ENCODE results near the gene CEP128.

DNA sequence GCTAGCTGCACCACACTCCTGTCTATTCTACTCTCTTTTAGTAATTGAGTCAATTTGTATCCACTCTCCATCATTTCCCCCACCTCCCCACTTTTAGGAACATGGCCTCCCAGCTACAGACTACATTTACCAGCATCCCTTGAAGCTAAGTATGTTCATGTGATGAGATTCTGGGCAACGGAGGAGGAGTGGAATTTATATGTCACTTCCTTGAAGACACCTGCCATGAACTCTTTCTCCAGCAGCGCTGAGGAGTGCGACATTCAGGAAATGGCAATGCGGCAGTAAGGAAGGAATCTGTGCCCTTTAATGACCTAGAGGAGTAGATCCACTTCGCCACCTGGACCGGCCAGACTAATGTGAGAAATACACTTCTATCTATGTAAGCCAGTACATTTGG, 486.5 kb downstream of the CEP128 start:
- TF ChIP-seq EZH2phosphoT487 (IDR thresholded peaks at IDR 0.05; ENCODE audit: unreplicated experiment) = no peak
- TF ChIP-seq, protein P1, sequence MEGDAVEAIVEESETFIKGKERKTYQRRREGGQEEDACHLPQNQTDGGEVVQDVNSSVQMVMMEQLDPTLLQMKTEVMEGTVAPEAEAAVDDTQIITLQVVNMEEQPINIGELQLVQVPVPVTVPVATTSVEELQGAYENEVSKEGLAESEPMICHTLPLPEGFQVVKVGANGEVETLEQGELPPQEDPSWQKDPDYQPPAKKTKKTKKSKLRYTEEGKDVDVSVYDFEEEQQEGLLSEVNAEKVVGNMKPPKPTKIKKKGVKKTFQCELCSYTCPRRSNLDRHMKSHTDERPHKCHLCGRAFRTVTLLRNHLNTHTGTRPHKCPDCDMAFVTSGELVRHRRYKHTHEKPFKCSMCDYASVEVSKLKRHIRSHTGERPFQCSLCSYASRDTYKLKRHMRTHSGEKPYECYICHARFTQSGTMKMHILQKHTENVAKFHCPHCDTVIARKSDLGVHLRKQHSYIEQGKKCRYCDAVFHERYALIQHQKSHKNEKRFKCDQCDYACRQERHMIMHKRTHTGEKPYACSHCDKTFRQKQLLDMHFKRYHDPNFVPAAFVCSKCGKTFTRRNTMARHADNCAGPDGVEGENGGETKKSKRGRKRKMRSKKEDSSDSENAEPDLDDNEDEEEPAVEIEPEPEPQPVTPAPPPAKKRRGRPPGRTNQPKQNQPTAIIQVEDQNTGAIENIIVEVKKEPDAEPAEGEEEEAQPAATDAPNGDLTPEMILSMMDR (conservative IDR thresholded peaks at IDR 0.05; ENCODE audit: low read depth in 2 of 2) = no peak
- no peak for TF ChIP-seq POLR2AphosphoS5 (IDR thresholded peaks at IDR 0.05; ENCODE audit: low read depth)
- TF ChIP-seq EZH2 (IDR thresholded peaks at IDR 0.05; ENCODE audit: low read depth, unreplicated experiment) = no peak
- TF ChIP-seq, protein P2, sequence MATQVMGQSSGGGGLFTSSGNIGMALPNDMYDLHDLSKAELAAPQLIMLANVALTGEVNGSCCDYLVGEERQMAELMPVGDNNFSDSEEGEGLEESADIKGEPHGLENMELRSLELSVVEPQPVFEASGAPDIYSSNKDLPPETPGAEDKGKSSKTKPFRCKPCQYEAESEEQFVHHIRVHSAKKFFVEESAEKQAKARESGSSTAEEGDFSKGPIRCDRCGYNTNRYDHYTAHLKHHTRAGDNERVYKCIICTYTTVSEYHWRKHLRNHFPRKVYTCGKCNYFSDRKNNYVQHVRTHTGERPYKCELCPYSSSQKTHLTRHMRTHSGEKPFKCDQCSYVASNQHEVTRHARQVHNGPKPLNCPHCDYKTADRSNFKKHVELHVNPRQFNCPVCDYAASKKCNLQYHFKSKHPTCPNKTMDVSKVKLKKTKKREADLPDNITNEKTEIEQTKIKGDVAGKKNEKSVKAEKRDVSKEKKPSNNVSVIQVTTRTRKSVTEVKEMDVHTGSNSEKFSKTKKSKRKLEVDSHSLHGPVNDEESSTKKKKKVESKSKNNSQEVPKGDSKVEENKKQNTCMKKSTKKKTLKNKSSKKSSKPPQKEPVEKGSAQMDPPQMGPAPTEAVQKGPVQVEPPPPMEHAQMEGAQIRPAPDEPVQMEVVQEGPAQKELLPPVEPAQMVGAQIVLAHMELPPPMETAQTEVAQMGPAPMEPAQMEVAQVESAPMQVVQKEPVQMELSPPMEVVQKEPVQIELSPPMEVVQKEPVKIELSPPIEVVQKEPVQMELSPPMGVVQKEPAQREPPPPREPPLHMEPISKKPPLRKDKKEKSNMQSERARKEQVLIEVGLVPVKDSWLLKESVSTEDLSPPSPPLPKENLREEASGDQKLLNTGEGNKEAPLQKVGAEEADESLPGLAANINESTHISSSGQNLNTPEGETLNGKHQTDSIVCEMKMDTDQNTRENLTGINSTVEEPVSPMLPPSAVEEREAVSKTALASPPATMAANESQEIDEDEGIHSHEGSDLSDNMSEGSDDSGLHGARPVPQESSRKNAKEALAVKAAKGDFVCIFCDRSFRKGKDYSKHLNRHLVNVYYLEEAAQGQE (IDR thresholded peaks at IDR 0.05; ENCODE audit: unreplicated experiment) = no peak
- TF ChIP-seq, protein P3, sequence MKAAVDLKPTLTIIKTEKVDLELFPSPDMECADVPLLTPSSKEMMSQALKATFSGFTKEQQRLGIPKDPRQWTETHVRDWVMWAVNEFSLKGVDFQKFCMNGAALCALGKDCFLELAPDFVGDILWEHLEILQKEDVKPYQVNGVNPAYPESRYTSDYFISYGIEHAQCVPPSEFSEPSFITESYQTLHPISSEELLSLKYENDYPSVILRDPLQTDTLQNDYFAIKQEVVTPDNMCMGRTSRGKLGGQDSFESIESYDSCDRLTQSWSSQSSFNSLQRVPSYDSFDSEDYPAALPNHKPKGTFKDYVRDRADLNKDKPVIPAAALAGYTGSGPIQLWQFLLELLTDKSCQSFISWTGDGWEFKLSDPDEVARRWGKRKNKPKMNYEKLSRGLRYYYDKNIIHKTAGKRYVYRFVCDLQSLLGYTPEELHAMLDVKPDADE (IDR thresholded peaks at IDR 0.05) = no peak
- no peak for TF ChIP-seq NANOG (IDR thresholded peaks at IDR 0.05; ENCODE audit: borderline replicate concordance)
- TF ChIP-seq CREB1 (CRISPR knock-in tag; IDR thresholded peaks at IDR 0.05; ENCODE audit: low read depth) = no peak
- no peak for TF ChIP-seq JUNB (IDR thresholded peaks at IDR 0.05; ENCODE audit: unreplicated experiment)
- no peak for TF ChIP-seq STAT1 (IDR thresholded peaks at IDR 0.05; ENCODE audit: unreplicated experiment)
- TF ChIP-seq ZNF331 (CRISPR knock-in tag; IDR thresholded peaks at IDR 0.05; ENCODE audit: low read depth) = no peak
- TF ChIP-seq ZNF114 (CRISPR knock-in tag; IDR thresholded peaks at IDR 0.05) = no peak
- TF ChIP-seq, protein P4, sequence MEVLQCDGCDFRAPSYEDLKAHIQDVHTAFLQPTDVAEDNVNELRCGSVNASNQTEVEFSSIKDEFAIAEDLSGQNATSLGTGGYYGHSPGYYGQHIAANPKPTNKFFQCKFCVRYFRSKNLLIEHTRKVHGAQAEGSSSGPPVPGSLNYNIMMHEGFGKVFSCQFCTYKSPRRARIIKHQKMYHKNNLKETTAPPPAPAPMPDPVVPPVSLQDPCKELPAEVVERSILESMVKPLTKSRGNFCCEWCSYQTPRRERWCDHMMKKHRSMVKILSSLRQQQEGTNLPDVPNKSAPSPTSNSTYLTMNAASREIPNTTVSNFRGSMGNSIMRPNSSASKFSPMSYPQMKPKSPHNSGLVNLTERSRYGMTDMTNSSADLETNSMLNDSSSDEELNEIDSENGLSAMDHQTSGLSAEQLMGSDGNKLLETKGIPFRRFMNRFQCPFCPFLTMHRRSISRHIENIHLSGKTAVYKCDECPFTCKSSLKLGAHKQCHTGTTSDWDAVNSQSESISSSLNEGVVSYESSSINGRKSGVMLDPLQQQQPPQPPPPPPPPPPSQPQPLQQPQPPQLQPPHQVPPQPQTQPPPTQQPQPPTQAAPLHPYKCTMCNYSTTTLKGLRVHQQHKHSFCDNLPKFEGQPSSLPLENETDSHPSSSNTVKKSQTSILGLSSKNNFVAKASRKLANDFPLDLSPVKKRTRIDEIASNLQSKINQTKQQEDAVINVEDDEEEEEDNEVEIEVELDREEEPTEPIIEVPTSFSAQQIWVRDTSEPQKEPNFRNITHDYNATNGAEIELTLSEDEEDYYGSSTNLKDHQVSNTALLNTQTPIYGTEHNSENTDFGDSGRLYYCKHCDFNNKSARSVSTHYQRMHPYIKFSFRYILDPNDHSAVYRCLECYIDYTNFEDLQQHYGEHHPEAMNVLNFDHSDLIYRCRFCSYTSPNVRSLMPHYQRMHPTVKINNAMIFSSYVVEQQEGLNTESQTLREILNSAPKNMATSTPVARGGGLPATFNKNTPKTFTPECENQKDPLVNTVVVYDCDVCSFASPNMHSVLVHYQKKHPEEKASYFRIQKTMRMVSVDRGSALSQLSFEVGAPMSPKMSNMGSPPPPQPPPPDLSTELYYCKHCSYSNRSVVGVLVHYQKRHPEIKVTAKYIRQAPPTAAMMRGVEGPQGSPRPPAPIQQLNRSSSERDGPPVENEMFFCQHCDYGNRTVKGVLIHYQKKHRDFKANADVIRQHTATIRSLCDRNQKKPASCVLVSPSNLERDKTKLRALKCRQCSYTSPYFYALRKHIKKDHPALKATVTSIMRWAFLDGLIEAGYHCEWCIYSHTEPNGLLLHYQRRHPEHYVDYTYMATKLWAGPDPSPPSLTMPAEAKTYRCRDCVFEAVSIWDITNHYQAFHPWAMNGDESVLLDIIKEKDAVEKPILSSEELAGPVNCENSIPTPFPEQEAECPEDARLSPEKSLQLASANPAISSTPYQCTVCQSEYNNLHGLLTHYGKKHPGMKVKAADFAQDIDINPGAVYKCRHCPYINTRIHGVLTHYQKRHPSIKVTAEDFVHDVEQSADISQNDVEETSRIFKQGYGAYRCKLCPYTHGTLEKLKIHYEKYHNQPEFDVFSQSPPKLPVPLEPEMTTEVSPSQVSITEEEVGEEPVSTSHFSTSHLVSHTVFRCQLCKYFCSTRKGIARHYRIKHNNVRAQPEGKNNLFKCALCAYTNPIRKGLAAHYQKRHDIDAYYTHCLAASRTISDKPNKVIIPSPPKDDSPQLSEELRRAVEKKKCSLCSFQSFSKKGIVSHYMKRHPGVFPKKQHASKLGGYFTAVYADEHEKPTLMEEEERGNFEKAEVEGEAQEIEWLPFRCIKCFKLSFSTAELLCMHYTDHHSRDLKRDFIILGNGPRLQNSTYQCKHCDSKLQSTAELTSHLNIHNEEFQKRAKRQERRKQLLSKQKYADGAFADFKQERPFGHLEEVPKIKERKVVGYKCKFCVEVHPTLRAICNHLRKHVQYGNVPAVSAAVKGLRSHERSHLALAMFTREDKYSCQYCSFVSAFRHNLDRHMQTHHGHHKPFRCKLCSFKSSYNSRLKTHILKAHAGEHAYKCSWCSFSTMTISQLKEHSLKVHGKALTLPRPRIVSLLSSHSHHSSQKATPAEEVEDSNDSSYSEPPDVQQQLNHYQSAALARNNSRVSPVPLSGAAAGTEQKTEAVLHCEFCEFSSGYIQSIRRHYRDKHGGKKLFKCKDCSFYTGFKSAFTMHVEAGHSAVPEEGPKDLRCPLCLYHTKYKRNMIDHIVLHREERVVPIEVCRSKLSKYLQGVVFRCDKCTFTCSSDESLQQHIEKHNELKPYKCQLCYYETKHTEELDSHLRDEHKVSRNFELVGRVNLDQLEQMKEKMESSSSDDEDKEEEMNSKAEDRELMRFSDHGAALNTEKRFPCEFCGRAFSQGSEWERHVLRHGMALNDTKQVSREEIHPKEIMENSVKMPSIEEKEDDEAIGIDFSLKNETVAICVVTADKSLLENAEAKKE (CRISPR knock-in tag; IDR thresholded peaks at IDR 0.05) = no peak
